GM12892 (cell line): ENCODE data around the gene PNPLA5.

Experiments
- DNase-seq: peaks from one replicate; pipeline ENCODE4 v3.0.0; 2011; ENCODE audit not compliant: insufficient read length
- FAIRE-seq: peaks from 2 replicates; lab custom pipeline; 2011; peaks lifted over from hg19 to GRCh38; lab: Jason Lieb, UNC
- POLR2A ChIP-seq: IDR thresholded peaks from 2 replicates; pipeline ENCODE4 v1.6.1; 2011; ENCODE audit warnings: low read depth, low read length, control low read depth
- POLR2AphosphoS5 ChIP-seq: IDR thresholded peaks from 2 replicates; pipeline ENCODE4 v1.6.1; 2011; ENCODE audit warnings: low read depth, low read length, control low read depth
- TAF1 ChIP-seq: IDR thresholded peaks from 2 replicates; pipeline ENCODE4 v1.6.1; 2011; ENCODE audit warnings: low read depth, mild to moderate bottlenecking, control low read depth, low read length, borderline replicate concordance

The PNPLA5 gene

GRCh38 chr22:43885319-43885671, 6.5 kb downstream of the PNPLA5 start:
- FAIRE-seq (no peak), DNase-seq (no peak)
- TF ChIP-seq POLR2AphosphoS5 = no peak
- no peak for TF ChIP-seq TAF1
- no peak for TF ChIP-seq POLR2A

DNA sequence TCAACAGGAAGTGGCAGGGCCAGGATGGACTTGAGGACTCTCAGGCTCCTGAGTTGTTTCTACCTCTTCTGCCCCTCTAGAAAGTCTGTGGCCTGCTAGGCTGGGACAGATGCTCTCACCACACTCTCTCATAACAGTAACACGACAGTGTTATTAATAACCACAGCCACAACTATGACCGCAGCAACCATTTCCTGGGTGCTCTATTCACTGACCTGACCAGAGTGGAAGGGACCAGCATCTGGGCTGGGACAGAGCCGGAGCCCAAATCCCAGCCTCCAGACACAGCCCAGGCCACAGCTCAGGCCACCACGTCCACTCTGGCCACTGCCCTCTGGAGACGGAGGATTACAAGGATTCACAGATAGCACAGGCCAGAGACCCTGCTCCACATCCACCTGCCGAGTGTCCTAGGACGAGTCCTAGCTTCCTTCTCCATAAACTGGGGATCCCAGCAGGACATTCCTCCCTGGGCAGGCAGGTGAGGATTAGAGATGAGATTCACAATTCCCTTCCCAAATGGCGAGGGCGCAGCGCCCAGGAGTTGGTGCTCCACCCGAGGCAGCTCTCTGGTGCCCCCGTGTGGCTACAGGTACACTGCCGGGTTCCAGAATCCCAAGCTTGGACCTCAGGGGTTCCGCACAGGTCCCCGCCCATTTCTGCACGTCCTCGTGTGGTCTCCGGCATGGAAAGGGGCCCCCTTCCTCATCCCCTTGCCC, 7.1 kb downstream of the PNPLA5 start:
- peak; percentile 90 for FAIRE-seq
- TF ChIP-seq POLR2A = no peak
- TF ChIP-seq POLR2AphosphoS5 = no peak
- no peak for TF ChIP-seq TAF1
- peak; percentile 72 for DNase-seq

DNA sequence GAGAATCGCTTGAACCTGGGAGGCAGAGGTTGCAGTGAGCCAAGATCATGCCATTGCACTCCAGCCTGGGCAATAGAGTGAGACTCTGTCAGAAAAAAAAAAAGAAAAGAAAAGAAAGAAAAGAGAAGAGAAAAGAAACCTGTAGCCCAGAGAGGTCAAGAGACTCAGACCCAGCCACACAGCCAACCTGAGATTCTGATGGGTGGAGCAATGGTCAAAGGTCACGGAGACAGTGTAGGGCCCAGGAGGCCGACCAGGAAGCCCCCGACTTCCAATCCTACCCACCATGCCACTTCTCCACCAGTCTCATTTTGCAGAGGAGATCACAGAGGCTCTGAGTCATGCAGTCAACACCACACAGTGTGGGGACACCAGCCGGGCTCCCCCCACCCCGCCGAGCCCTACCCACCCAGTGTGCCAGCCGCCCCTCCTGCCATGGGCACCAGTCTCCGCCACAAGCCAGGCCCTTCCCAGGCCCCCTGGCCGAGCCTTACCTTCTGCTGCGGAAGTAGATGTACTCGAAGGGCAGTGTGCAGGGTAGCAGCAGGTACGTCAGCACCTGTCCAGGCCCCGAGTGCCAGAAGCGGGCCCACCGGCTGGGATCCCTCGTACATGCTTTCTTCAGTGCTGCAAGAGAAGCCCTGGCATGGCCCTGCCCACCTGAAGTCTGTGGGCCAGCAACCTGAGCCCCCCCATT, 7.9 kb downstream of the PNPLA5 start:
- TF ChIP-seq POLR2AphosphoS5 (no peak), TAF1 (no peak), POLR2A (no peak)
- no peak for DNase-seq
- no peak for FAIRE-seq

DNA sequence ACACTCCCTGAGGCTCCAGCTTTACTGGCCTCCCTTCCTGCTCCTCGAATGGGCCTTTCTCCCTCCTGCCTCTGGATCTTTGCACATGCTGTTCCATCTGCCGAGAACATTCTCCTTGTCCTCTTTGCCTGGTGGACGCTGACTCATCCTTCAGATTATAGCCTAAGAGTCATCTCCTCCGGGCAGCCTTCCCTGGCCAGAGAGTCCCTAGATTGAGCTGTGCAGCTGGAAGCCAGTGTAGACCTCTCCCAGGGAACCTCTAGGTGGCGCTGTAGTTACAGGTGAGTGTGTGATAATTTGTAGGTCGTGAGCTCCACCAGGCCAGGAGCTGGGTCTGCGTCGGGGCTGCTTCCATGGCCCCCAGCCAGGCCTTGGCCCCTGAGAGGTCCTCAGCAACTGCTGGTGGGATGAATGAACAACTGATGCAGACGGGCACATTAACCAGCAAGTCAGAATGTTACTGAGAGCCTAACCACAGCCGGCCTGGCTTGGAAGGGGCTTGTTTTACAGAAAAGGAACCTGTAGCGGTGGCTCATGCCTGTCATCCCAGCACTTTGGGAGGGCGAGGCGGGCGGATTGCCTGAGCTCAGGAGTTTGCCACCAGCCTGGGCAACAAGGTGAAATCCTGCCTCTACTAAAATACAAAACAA, 8.7 kb downstream of the PNPLA5 start:
- FAIRE-seq (no peak), DNase-seq (peak; percentile 65)
- TF ChIP-seq POLR2A = no peak

DNA sequence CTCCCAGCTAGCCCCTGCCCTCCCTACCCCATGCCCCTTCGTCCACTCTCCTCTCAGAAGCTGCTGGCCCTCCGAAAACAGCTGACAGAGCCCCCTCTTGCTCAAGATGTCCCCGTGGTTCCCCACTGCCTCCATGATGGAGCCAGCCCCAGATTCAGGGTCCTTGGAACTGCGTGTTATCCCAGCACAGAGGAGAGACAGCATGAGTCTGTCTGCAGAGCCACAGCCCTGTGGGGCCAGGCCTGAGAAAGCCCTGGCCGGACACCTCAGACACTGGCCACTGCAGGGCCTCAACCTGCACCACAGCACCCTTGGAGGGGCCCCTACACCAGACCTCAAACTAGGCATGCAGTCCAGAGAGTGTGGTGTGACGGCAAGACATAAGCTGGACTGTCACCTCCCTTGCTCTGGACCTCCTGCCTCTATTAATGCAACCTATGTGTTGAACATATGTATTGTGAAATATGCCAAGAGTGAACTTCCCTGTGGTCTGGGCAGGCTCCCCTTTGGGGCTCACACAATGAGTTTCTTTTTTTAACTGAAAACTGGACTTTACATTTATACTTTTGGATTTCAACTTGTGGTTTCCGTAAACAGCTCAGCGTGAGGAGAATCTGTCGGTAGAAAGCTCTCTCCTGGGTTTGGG, 9.6 kb downstream of the PNPLA5 start:
- DNase-seq (no peak), FAIRE-seq (no peak)
- TF ChIP-seq POLR2A (no peak), POLR2AphosphoS5 (no peak), TAF1 (no peak)

- no peak for DNase-seq
- TF ChIP-seq POLR2AphosphoS5 (no peak), TAF1 (no peak), POLR2A (no peak)
- no peak for FAIRE-seq
Measured at GRCh38 chr22:43881091-43882061, 10.4 kb downstream of the PNPLA5 start.

- DNase-seq (no peak), FAIRE-seq (no peak)
- TF ChIP-seq POLR2AphosphoS5 = no peak
- no peak for TF ChIP-seq TAF1
- TF ChIP-seq POLR2A = no peak
Measured at GRCh38 chr22:43880541-43880991, 11.2 kb downstream of the PNPLA5 start.

DNA sequence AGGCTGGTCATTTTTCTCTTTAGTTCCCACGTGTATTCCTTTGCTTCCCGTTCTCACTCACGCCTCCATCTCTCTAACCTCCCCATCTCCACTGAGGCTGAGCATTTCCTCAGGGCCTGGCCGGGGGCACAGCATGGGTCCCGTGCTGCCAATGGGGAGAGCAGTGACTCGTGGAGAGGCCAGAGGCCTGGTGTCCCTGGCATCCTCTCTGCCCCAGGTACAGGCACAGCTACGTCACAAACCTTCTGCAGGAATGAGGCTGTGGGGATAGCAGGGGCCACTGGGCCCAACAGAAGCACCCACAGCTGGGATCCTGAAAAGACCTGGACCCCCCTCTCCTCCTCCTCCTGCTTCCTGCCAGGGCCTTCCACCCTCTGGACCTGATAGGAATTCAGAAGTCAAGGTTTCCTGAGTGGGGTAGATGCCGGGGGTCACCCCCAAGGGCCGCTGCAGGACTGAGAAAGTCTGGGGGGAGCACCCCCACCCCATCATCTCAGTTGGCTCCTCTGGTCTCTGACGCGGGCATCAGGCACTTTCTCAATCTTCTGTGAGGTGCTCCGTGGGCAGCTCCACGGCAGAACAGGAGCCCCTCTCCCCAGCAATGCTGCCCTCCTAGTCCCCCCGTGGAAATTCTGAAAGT, 11.8 kb downstream of the PNPLA5 start:
- DNase-seq (no peak), FAIRE-seq (no peak)
- TF ChIP-seq POLR2A (no peak), TAF1 (no peak), POLR2AphosphoS5 (no peak)

- DNase-seq (no peak), FAIRE-seq (no peak)
- TF ChIP-seq TAF1 (no peak), POLR2AphosphoS5 (no peak), POLR2A (no peak)
Measured at GRCh38 chr22:43878831-43879550, 12.8 kb downstream of the PNPLA5 start.
